HepG2 (cell line): ENCODE data around the gene MYO1B. TPM values are rescaled to one million over a fixed set of nuclear protein-coding genes. Genes with fewer than 3 reads are reported as not detected.

Experiments
- HMG20A ChIP-seq: IDR thresholded peaks from 2 replicates; pipeline ENCODE4 v1.6.1; 2016; ENCODE audit warnings: borderline replicate concordance
- LCORL ChIP-seq, 2 experiments: fragments of 450-650 bp in 1 of 2; sonication (generic) in 1 of 2; formaldehyde crosslinking in 1 of 2; IDR thresholded peaks; 2 replicates each; pipeline versions ENCODE4 v1.5.0 to v1.6.1; 2017 to 2020; ENCODE audit warnings: antibody characterized with exemption in 1 of 2, missing genetic modification reagents in 1 of 2
- NR1H2 ChIP-seq: sonication (generic); formaldehyde crosslinking; IDR thresholded peaks from 2 replicates; pipeline ENCODE4 v1.8.1; 2022; ENCODE audit warnings: low read depth, missing genetic modification reagents, borderline replicate concordance
- PAWR ChIP-seq: sonication (generic); formaldehyde crosslinking; IDR thresholded peaks from 2 replicates; pipeline ENCODE4 v1.4.0; 2020; ENCODE audit warnings: missing genetic modification reagents, mild to moderate bottlenecking, borderline replicate concordance
- RBFOX2 ChIP-seq: fragments of 200-400 bp; formaldehyde crosslinking; IDR thresholded peaks from 2 replicates; pipeline ENCODE4 v1.6.1; 2017; ENCODE audit warnings: low read depth, mild to moderate bottlenecking, low read length
- RFX1 ChIP-seq: fragments of 450-650 bp; IDR thresholded peaks from 2 replicates; pipeline ENCODE4 v1.6.1; 2017
- SMAD3 ChIP-seq: sonication (generic); formaldehyde crosslinking; IDR thresholded peaks from 2 replicates; pipeline ENCODE4 v1.4.0; 2020; ENCODE audit warnings: missing genetic modification reagents
- TOE1 ChIP-seq: sonication (generic); formaldehyde crosslinking; IDR thresholded peaks from 2 replicates; pipeline ENCODE4 v1.4.0; 2020; ENCODE audit warnings: mild to moderate bottlenecking, missing genetic modification reagents
- TSC22D2 ChIP-seq: sonication (generic); formaldehyde crosslinking; IDR thresholded peaks from 2 replicates; pipeline ENCODE4 v1.5.1; 2020; ENCODE audit warnings: missing genetic modification reagents, mild to moderate bottlenecking, borderline replicate concordance
- ZFP41 ChIP-seq: sonication (generic); formaldehyde crosslinking; IDR thresholded peaks from 2 replicates; pipeline ENCODE4 v1.4.0; 2020; ENCODE audit warnings: mild to moderate bottlenecking, missing genetic modification reagents, borderline replicate concordance
- ZNF737 ChIP-seq: sonication (generic); formaldehyde crosslinking; IDR thresholded peaks from 2 replicates; pipeline ENCODE4 v1.5.0; 2020; ENCODE audit warnings: missing genetic modification reagents, mild to moderate bottlenecking, borderline replicate concordance
- ZNF83 ChIP-seq: sonication (generic); formaldehyde crosslinking; IDR thresholded peaks from 2 replicates; pipeline ENCODE4 v1.4.0; 2020; ENCODE audit warnings: missing genetic modification reagents, mild to moderate bottlenecking, borderline replicate concordance
- polyA plus RNA-seq, 8 experiments: library from polyadenylated mRNA; depleted of rRNA in 3 of 8; stranded (reverse) in 7 of 8; unstranded in 1 of 8; fragments of >200 nt; fragmentation: Illumina TruSeq in 4 of 8; extraction: Trizol in 4 of 8; gene quantifications; 2 replicates each; pipeline versions ENCODE4 v1.2.1 to v1.2.3, GENCODE V29; 2011 to 2016; ENCODE audit warnings: low read depth in 4 of 8, missing spikeins in 1 of 8, mixed read lengths in 1 of 8; ENCODE audit not compliant: insufficient read depth in 1 of 8
- total RNA-seq, 5 experiments: library from RNA; depleted of rRNA; stranded (reverse); fragments of >200 nt; fragmentation: Illumina TruSeq; extraction: Trizol; gene quantifications; 2 replicates each; pipeline ENCODE4 v1.2.3, GENCODE V29; 2016; ENCODE audit warnings: low read depth in 1 of 5
- TF ChIP-seq, protein P1 (sequence below): sonication (generic); formaldehyde crosslinking; IDR thresholded peaks from 2 replicates; pipeline ENCODE4 v1.8.1; 2023; ENCODE audit warnings: mild to moderate bottlenecking, missing genetic modification reagents, borderline replicate concordance
- TF ChIP-seq, protein P2 (sequence below): IDR thresholded peaks from 2 replicates; pipeline ENCODE4 v1.6.1; 2016; ENCODE audit warnings: low read depth, borderline replicate concordance
- TF ChIP-seq, protein P3 (sequence below): sonication (generic); formaldehyde crosslinking; IDR thresholded peaks from 2 replicates; pipeline ENCODE4 v1.4.0; 2020; ENCODE audit warnings: low read depth, missing genetic modification reagents
- TF ChIP-seq, protein P4 (sequence below): sonication (generic); formaldehyde crosslinking; IDR thresholded peaks from 2 replicates; pipeline ENCODE4 v1.4.0; 2020; ENCODE audit warnings: mild to moderate bottlenecking, missing genetic modification reagents

The MYO1B gene
- total and polyA plus RNA-seq, 2 of the 13 experiments (the other 11 are each of a cell fraction or from before 2014, with no cell fraction given), result 36.9 to 89.8 TPM

DNA sequence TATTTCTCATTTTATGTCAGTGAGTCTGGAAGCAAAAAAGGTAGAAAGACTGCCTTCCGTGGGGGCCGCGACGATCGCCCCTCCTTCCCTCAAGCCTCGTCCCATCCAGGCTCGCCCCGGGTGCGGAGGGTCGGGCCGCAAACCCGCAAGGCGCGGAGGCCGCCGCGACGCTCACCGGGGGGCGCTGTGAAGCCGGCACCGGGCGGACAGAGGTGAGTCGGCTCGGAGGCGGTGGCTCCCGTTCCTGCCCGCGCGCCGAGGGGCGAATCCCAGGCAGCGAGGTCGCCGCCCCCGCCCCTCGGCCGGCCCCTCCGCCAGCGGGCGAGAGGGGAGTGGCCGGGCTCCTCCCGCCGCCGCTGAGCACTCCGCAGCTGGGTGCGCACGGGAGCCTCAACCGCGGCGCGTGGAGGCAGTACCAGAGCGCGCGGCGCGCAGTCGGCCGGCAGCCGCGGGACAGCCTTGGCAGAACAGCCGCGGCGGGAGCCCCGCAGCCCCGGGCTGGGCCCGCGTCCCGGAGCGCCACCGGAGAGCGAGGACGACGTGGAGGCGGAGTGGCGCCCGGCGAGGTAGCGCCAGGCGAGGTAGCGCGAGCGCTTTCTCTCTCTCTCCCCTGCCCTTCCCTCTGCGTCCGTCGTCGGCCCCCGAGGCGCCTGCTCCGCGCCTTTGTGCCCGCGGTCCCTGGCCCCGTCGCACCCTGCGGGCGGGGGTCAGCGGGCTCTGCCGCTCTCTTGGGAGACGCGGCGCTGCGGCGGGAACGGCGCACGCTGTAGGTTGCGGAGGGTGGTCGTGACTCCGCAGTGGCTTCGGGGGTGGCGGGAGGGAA, at the start of gene MYO1B (continued):
- TF ChIP-seq TOE1 (CRISPR knock-in tag) (no peak; the same call in 1 of the 2 replicates), RBFOX2 (peak; percentile 90), LCORL (IDR thresholded peaks at IDR 0.05) (no peak), LCORL (CRISPR knock-in tag; IDR thresholded peaks at IDR 0.05) (peak; percentile 94), TSC22D2 (CRISPR knock-in tag) (peak; percentile 69; the same call in 1 of the 2 replicates), PAWR (no peak), HMG20A (CRISPR knock-in tag) (peak; percentile 51; the same call in 1 of the 2 replicates), NR1H2 (CRISPR knock-in tag) (no peak; the same call in 1 of the 2 replicates), ZNF737 (CRISPR knock-in tag) (no peak), ZFP41 (CRISPR knock-in tag) (no peak), SMAD3 (CRISPR knock-in tag) (no peak; the same call in 1 of the 2 replicates), ZNF83 (CRISPR knock-in tag) (peak; percentile 37; the same call in 1 of the 2 replicates), RFX1 (no peak)
- TF ChIP-seq, protein P1, sequence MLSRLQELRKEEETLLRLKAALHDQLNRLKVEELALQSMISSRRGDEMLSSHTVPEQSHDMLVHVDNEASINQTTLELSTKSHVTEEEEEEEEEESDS (CRISPR knock-in tag), result peak; percentile 52; the same call in 1 of the 2 replicates
- TF ChIP-seq, protein P2, sequence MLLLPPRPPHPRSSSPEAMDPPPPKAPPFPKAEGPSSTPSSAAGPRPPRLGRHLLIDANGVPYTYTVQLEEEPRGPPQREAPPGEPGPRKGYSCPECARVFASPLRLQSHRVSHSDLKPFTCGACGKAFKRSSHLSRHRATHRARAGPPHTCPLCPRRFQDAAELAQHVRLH, result no peak; the same call in 1 of the 2 replicates
- TF ChIP-seq, protein P3, sequence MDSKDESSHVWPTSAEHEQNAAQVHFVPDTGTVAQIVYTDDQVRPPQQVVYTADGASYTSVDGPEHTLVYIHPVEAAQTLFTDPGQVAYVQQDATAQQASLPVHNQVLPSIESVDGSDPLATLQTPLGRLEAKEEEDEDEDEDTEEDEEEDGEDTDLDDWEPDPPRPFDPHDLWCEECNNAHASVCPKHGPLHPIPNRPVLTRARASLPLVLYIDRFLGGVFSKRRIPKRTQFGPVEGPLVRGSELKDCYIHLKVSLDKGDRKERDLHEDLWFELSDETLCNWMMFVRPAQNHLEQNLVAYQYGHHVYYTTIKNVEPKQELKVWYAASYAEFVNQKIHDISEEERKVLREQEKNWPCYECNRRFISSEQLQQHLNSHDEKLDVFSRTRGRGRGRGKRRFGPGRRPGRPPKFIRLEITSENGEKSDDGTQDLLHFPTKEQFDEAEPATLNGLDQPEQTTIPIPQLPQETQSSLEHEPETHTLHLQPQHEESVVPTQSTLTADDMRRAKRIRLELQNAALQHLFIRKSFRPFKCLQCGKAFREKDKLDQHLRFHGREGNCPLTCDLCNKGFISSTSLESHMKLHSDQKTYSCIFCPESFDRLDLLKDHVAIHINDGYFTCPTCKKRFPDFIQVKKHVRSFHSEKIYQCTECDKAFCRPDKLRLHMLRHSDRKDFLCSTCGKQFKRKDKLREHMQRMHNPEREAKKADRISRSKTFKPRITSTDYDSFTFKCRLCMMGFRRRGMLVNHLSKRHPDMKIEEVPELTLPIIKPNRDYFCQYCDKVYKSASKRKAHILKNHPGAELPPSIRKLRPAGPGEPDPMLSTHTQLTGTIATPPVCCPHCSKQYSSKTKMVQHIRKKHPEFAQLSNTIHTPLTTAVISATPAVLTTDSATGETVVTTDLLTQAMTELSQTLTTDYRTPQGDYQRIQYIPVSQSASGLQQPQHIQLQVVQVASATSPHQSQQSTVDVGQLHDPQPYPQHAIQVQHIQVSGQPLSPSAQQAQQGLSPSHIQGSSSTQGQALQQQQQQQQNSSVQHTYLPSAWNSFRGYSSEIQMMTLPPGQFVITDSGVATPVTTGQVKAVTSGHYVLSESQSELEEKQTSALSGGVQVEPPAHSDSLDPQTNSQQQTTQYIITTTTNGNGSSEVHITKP (CRISPR knock-in tag), result no peak
- TF ChIP-seq, protein P4, sequence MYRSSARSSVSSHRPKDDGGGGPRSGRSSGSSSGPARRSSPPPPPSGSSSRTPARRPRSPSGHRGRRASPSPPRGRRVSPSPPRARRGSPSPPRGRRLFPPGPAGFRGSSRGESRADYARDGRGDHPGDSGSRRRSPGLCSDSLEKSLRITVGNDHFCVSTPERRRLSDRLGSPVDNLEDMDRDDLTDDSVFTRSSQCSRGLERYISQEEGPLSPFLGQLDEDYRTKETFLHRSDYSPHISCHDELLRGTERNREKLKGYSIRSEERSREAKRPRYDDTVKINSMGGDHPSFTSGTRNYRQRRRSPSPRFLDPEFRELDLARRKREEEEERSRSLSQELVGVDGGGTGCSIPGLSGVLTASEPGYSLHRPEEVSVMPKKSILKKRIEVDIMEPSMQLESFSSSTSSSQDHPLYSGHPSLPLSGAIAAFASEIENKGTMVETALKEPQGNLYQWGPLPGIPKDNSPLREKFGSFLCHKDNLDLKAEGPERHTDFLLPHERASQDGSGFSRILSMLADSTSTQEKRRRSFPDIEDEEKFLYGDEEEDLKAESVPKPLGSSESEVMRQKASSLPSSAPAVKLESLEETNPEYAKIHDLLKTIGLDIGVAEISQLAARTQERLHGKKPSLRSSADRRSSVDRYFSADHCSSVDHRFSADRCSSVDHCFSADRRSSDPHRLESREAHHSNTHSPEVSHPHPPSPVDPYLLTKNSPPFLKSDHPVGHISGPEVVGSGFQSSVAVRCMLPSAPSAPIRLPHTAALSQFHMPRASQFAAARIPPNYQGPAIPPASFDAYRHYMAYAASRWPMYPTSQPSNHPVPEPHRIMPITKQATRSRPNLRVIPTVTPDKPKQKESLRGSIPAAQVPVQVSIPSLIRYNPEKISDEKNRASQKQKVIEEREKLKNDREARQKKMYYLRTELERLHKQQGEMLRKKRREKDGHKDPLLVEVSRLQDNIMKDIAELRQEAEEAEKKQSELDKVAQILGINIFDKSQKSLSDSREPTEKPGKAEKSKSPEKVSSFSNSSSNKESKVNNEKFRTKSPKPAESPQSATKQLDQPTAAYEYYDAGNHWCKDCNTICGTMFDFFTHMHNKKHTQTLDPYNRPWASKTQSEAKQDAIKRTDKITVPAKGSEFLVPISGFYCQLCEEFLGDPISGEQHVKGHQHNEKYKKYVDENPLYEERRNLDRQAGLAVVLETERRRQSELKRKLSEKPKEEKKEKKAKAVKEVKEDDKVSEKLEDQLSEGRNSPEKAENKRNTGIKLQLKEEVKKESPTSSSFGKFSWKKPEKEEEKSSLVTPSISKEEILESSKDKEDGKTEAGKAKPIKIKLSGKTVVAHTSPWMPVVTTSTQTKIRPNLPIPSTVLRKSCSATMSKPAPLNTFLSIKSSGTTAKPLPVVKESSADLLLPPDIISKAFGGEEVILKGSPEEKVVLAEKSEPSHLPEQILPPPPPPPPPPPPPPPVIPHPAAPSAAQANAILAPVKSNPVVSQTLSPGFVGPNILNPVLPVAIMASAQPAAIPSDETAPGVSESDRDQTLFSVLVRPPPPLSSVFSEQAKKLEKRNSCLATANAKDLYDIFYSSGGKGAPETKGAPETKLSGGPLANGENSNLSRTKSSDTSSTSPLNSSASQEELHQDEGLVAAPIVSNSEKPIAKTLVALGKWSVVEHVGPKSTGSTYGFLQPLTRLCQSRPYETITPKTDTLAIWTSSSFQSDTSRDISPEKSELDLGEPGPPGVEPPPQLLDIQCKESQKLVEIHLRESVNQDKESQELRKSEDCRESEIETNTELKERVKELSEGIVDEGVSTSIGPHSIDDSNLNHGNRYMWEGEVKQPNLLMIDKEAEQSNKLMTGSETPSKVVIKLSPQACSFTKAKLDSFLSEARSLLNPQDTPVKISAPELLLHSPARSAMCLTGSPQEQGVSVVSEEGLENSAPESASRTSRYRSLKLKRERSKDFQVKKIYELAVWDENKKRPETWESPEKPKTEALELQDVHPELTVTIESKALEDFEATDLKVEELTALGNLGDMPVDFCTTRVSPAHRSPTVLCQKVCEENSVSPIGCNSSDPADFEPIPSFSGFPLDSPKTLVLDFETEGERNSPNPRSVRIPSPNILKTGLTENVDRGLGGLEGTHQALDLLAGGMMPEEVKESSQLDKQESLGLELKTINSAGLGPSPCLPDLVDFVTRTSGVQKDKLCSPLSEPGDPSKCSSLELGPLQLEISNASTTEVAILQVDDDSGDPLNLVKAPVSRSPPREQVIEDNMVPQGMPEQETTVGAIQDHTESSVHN (CRISPR knock-in tag), result peak; percentile 26; the same call in 1 of the 2 replicates
